Activated T-helper 1 cell treated with anti-CD3 and anti-CD28 coated beads, Interleukin-2, amount 50 U/mL, for 16 hours (primary cell): ENCODE results near the gene GAK.
"Not testable (repeated sequence)": the region's sequence is repeated elsewhere in the genome, so short reads cannot be mapped to it uniquely, and the experiment has no call there.

Experiments used
- DNase-seq, 2 donors: peaks; one replicate each; pipeline ENCODE4 v3.0.0-alpha.2; 2020; ENCODE audit warnings: low read depth in 1 of 2, low spot score in 1 of 2

GAK gene

GRCh38 chr4:952881-953573 lies 20.9 kb upstream of the GAK start:
- DNase-seq: no peak

- DNase-seq: no peak
Observed at GRCh38 chr4:951594-952468, 19.7 kb upstream of the GAK start.

- DNase-seq: no peak
Observed at GRCh38 chr4:951186-951585, 19.1 kb upstream of the GAK start.

GRCh38 chr4:950136-951020 lies 18.3 kb upstream of the GAK start:
- DNase-seq: no peak

GRCh38 chr4:949656-950055 lies 17.5 kb upstream of the GAK start:
- DNase-seq: no peak

- DNase-seq: no peak
Observed at GRCh38 chr4:948936-949300, 16.8 kb upstream of the GAK start.

GRCh38 chr4:948101-948935 lies 16.2 kb upstream of the GAK start:
- no peak for DNase-seq

GRCh38 chr4:947491-947971 lies 15.4 kb upstream of the GAK start:
- no peak for DNase-seq

GRCh38 chr4:946517-947471 lies 14.7 kb upstream of the GAK start:
- no peak for DNase-seq

- DNase-seq: no peak
Observed at GRCh38 chr4:946103-946450, 14.0 kb upstream of the GAK start.

GRCh38 chr4:945274-946102 lies 13.4 kb upstream of the GAK start:
- DNase-seq: no peak

GRCh38 chr4:939508-939907 lies 7.4 kb upstream of the GAK start:
- DNase-seq: not testable (repeated sequence)

GRCh38 chr4:932713-933070 lies 576 bp upstream of the GAK start:
- DNase-seq: no peak

GRCh38 chr4:931194-931959 lies 739 bp downstream of the GAK start:
- DNase-seq: peak in 1 of 2 donors; percentile 11

- no peak for DNase-seq
Observed at GRCh38 chr4:930827-931193, 1.3 kb downstream of the GAK start.

GRCh38 chr4:930028-930551 lies 2.0 kb downstream of the GAK start:
- no peak for DNase-seq

GRCh38 chr4:929096-929765 lies 2.9 kb downstream of the GAK start:
- no peak for DNase-seq
